Mesendoderm (in vitro differentiated cells): ENCODE data around the gene EPS8.

Experiments used
- DNase-seq: peaks from one replicate; pipeline ENCODE4 v3.0.0; 2013
- H2AK5ac ChIP-seq: 2 replicates; pipeline ENCODE4 v1.6.1; 2013; ENCODE audit warnings: low read length, inconsistent platforms
- H2BK120ac ChIP-seq: 2 replicates; pipeline ENCODE4 v1.6.1; 2013; ENCODE audit warnings: low read depth, mild to moderate bottlenecking, low read length, moderate library complexity, mixed read lengths
- H2BK15ac ChIP-seq: replicated peaks from 2 replicates; pipeline ENCODE4 v1.6.1; 2013; ENCODE audit warnings: low read depth, mild to moderate bottlenecking, moderate library complexity
- H2BK5ac ChIP-seq: 2 replicates; pipeline ENCODE4 v1.6.1; 2013; ENCODE audit warnings: low read length, inconsistent platforms
- H3K18ac ChIP-seq: 2 replicates; pipeline ENCODE4 v1.6.1; 2013; ENCODE audit warnings: mild to moderate bottlenecking, low read length, mixed read lengths
- H3K23ac ChIP-seq: one replicate; pipeline ENCODE4 v1.6.1; 2013; ENCODE audit warnings: low read length
- H3K27ac ChIP-seq: 2 replicates; pipeline ENCODE4 v1.5.1; 2013; ENCODE audit warnings: low read depth, mild to moderate bottlenecking, inconsistent platforms, low read length, moderate library complexity
- H3K27me3 ChIP-seq: 2 replicates; pipeline ENCODE4 v1.6.1; 2013; ENCODE audit warnings: low read length, control low read depth, mild to moderate bottlenecking, inconsistent platforms; ENCODE audit not compliant: insufficient read depth, poor library complexity
- H3K36me3 ChIP-seq: 2 replicates; pipeline ENCODE4 v1.6.1; 2013; ENCODE audit warnings: low read length, inconsistent platforms; ENCODE audit not compliant: control insufficient read depth, insufficient read depth
- H3K4ac ChIP-seq: one replicate; pipeline ENCODE4 v1.6.1; 2013; ENCODE audit warnings: low read depth, mild to moderate bottlenecking, low read length, moderate library complexity
- H3K4me1 ChIP-seq: 2 replicates; pipeline ENCODE4 v1.6.1; 2013; ENCODE audit warnings: low read depth, low read length, inconsistent platforms; ENCODE audit not compliant: control insufficient read depth
- H3K4me2 ChIP-seq: 2 replicates; pipeline ENCODE4 v1.6.1; 2013; ENCODE audit warnings: low read length
- H3K4me3 ChIP-seq: 2 replicates; pipeline ENCODE4 v1.5.1; 2013; ENCODE audit warnings: mild to moderate bottlenecking, low read length
- H3K56ac ChIP-seq: one replicate; pipeline ENCODE4 v1.6.1; 2013; ENCODE audit warnings: low read length
- H3K79me1 ChIP-seq: 2 replicates; pipeline ENCODE4 v1.6.1; 2013; ENCODE audit warnings: low read length, inconsistent platforms
- H3K79me2 ChIP-seq: 2 replicates; pipeline ENCODE4 v1.6.1; 2013; ENCODE audit warnings: mild to moderate bottlenecking, low read length; ENCODE audit not compliant: control insufficient read depth, insufficient read depth
- H3K9ac ChIP-seq: 2 replicates; pipeline ENCODE4 v1.6.1; 2013; ENCODE audit warnings: low read length, inconsistent platforms
- H4K5ac ChIP-seq: one replicate; pipeline ENCODE4 v1.6.1; 2013; ENCODE audit warnings: low read length
- H4K8ac ChIP-seq: one replicate; pipeline ENCODE4 v1.6.1; 2013; ENCODE audit warnings: low read depth, mild to moderate bottlenecking, control low read depth, low read length, moderate library complexity
- WGBS: extraction: QIAGEN DNeasy Blood & Tissue Kit; methylation state at CpG from one replicate; pipeline ENCODE4 v1.1.7; 2013; ENCODE audit warnings: low lambda C conversion rate, missing lambda C conversion rate; ENCODE audit not compliant: insufficient coverage; ENCODE audit errors: extremely low coverage; 5-methylcytosine and 5-hydroxymethylcytosine counted together

The EPS8 gene

GRCh38 chr12:15688202-15688736 is 100.9 kb downstream of the EPS8 start:
- Histone ChIP-seq H3K4me2 (no peak overlapping the region), H3K4me1 (no peaks in the 10 kb centered on the region), H3K79me1 (no peaks in the 10 kb centered on the region), H2BK15ac (no peak overlapping the region), H4K8ac (no peak overlapping the region), H2BK5ac (no peak overlapping the region), H4K5ac (no peak overlapping the region), H3K18ac (no peak overlapping the region), H3K27ac (no peak overlapping the region), H2AK5ac (no peak overlapping the region), H3K23ac (no peak overlapping the region), H3K36me3 (no peaks in the 10 kb centered on the region), H3K4ac (no peak overlapping the region), H3K56ac (peak overlapping the region; percentile 38), H2BK120ac (no peak overlapping the region), H3K9ac (no peak overlapping the region), H3K79me2 (no peaks in the 10 kb centered on the region), H3K27me3 (no peaks in the 10 kb centered on the region), H3K4me3 (no peak overlapping the region)
- no peak for DNase-seq
- WGBS: no CpG with 5 or more reads among the region's 8 CpGs

DNA sequence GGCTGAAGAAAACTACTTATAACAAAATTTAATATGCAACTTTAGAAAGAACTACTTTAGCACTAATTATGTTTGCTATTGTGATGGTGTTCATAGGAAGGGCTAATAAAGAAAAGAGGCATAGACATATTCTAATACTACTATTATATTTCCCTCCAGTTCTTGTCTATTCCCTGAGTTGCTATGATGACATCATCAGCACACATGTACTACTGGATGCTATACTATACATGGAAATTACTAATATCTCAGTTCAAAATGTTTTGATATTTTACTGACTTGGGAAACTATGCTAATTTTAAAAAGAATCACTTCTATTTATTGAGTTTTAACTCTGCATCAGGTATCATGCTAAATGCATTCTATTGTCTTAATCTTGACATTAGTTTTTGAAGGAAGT is 101.6 kb downstream of the EPS8 start:
- no peak for DNase-seq
- no peak overlapping the region for H2AK5ac ChIP-seq
- no peak overlapping the region for H3K4me2 ChIP-seq
- no peak overlapping the region for H4K5ac ChIP-seq
- no peak overlapping the region for H3K56ac ChIP-seq
- no peaks in the 10 kb centered on the region for H3K79me2 ChIP-seq
- H3K18ac ChIP-seq: no peak overlapping the region
- no peak overlapping the region for H2BK5ac ChIP-seq
- H2BK120ac ChIP-seq: no peak overlapping the region
- H3K4ac ChIP-seq: no peak overlapping the region
- H3K79me1 ChIP-seq: no peaks in the 10 kb centered on the region
- H3K4me1 ChIP-seq: no peaks in the 10 kb centered on the region
- H3K23ac ChIP-seq: no peak overlapping the region
- no peaks in the 10 kb centered on the region for H3K36me3 ChIP-seq
- H4K8ac ChIP-seq: no peak overlapping the region
- H3K4me3 ChIP-seq: no peak overlapping the region
- H3K27ac ChIP-seq: no peak overlapping the region
- H2BK15ac ChIP-seq: no peak overlapping the region
- no peak overlapping the region for H3K9ac ChIP-seq
- H3K27me3 ChIP-seq: no peaks in the 10 kb centered on the region

- H2BK120ac ChIP-seq: no peak overlapping the region
- no peak overlapping the region for H3K56ac ChIP-seq
- H2AK5ac ChIP-seq: no peak overlapping the region
- H2BK5ac ChIP-seq: no peak overlapping the region
- H3K36me3 ChIP-seq: no peaks in the 10 kb centered on the region
- H3K79me1 ChIP-seq: no peaks in the 10 kb centered on the region
- H3K9ac ChIP-seq: no peak overlapping the region
- no peak overlapping the region for H4K8ac ChIP-seq
- H2BK15ac ChIP-seq: no peak overlapping the region
- no peak overlapping the region for H3K4me2 ChIP-seq
- H3K27ac ChIP-seq: no peak overlapping the region
- H3K18ac ChIP-seq: no peak overlapping the region
- H3K4me3 ChIP-seq: no peak overlapping the region
- H3K23ac ChIP-seq: no peak overlapping the region
- WGBS: no CpG with 5 or more reads among the region's 6 CpGs
- H3K27me3 ChIP-seq: no peaks in the 10 kb centered on the region
- no peak overlapping the region for H3K4ac ChIP-seq
- H3K79me2 ChIP-seq: no peaks in the 10 kb centered on the region
- H4K5ac ChIP-seq: no peak overlapping the region
- no peak for DNase-seq
- no peaks in the 10 kb centered on the region for H3K4me1 ChIP-seq
These were observed 104.1 kb downstream of the EPS8 start for GRCh38 chr12:15684896-15685658.

DNA sequence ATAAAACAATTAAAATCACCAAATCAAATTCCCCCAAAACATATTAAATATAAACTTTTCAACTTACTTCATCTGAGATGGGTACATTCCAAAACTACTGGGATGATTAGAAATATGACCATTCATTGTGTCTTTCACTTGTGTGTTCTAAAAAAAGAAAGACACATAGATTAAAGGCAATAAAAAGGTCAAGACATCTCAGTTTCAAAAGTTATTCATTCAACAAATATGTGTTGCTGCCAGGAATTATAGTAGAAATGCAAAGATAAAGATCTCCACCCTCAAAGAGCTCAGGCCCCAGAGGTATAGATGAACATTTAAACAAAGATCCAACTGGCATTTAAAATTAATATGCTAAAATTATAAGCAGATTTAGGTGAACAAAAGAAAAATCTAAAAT is 106.4 kb downstream of the EPS8 start:
- H2BK15ac ChIP-seq: no peak overlapping the region
- no peaks in the 10 kb centered on the region for H3K79me2 ChIP-seq
- H2AK5ac ChIP-seq: no peak overlapping the region
- no peaks in the 10 kb centered on the region for H3K27me3 ChIP-seq
- H3K9ac ChIP-seq: no peak overlapping the region
- no peak for DNase-seq
- no peak overlapping the region for H3K4ac ChIP-seq
- H2BK120ac ChIP-seq: no peak overlapping the region
- no peak overlapping the region for H3K4me2 ChIP-seq
- no peak overlapping the region for H4K8ac ChIP-seq
- no peaks in the 10 kb centered on the region for H3K79me1 ChIP-seq
- no peak overlapping the region for H3K56ac ChIP-seq
- no peak overlapping the region for H3K23ac ChIP-seq
- peaks cover 3% of the 10 kb centered on the region for H3K4me1 ChIP-seq
- H4K5ac ChIP-seq: no peak overlapping the region
- H3K36me3 ChIP-seq: no peaks in the 10 kb centered on the region
- no peak overlapping the region for H3K18ac ChIP-seq
- no peak overlapping the region for H2BK5ac ChIP-seq
- no peak overlapping the region for H3K4me3 ChIP-seq
- no peak overlapping the region for H3K27ac ChIP-seq

DNA sequence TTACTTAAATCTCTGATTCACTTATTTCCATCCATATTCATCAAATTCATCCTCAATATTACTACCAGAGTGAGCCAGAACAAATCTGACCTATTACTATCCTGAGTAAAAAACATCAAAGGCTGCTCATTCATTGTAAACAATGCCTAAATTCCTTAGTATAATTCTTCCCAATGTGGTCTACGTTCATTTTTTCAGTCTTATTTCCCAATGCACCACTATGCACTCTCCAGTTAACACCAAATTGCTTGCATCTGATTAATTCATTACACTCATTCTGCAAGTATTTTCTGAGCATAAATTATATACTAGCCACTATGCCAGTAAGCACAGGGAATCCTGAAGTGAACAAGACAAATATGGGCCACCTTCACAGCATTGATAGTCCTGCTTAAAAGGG is 110.0 kb downstream of the EPS8 start:
- Histone ChIP-seq H3K36me3 (no peaks in the 10 kb centered on the region), H2AK5ac (no peak overlapping the region), H3K79me1 (no peaks in the 10 kb centered on the region), H3K4me2 (no peak overlapping the region), H2BK120ac (no peak overlapping the region), H4K5ac (no peak overlapping the region), H3K18ac (no peak overlapping the region), H3K23ac (no peak overlapping the region), H2BK5ac (no peak overlapping the region), H3K4ac (no peak overlapping the region), H4K8ac (no peak overlapping the region), H3K79me2 (no peaks in the 10 kb centered on the region), H3K27me3 (no peaks in the 10 kb centered on the region), H3K56ac (no peak overlapping the region), H3K4me3 (no peak overlapping the region), H2BK15ac (no peak overlapping the region), H3K4me1 (peaks cover 6% of the 10 kb centered on the region), H3K9ac (no peak overlapping the region), H3K27ac (no peak overlapping the region)
- DNase-seq: no peak
- WGBS: no CpG with 5 or more reads among the region's 1 CpG

DNA sequence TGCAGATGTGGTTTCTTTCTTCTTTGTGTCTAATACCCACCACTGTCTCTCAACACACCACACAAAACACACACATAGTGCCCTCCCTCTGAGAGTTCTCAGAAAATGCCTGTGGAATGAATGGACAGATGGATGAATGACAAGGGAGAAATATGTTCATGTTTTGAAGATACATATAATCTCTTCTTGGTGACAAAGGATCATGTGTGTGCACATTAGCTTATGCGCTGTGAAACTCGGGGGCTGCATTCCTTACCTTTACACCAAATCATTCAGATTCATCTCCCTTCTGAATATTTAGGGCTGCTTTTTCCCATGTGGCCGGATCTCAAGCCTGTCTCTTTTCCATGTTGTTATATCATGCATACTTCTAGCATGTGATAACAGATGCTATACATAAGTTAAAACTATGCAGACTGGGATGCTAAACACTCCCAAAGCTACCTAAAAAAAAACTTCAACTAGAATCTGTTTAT is 111.4 kb downstream of the EPS8 start:
- H3K4me3 ChIP-seq: no peak overlapping the region
- H3K4ac ChIP-seq: no peak overlapping the region
- H3K27me3 ChIP-seq: no peaks in the 10 kb centered on the region
- no peak overlapping the region for H2BK120ac ChIP-seq
- H3K23ac ChIP-seq: no peak overlapping the region
- no peak overlapping the region for H2AK5ac ChIP-seq
- no peak overlapping the region for H3K4me2 ChIP-seq
- peak overlapping the region; percentile 20 for H2BK5ac ChIP-seq
- H3K79me1 ChIP-seq: no peaks in the 10 kb centered on the region
- H3K4me1 ChIP-seq: peaks cover 6% of the 10 kb centered on the region
- no peak overlapping the region for H3K9ac ChIP-seq
- H3K27ac ChIP-seq: no peak overlapping the region
- no CpG with 5 or more reads among the region's 3 CpGs for WGBS
- no peaks in the 10 kb centered on the region for H3K36me3 ChIP-seq
- H3K56ac ChIP-seq: no peak overlapping the region
- H3K79me2 ChIP-seq: no peaks in the 10 kb centered on the region
- H3K18ac ChIP-seq: peak overlapping the region; percentile 2
- no peak overlapping the region for H4K5ac ChIP-seq
- H4K8ac ChIP-seq: no peak overlapping the region
- DNase-seq: no peak
- H2BK15ac ChIP-seq: no peak overlapping the region
